COLO668 (cell line): ENCODE data around the gene LMO7.

Source experiments
- DNase-seq: peaks from one replicate; lab custom pipeline; 2025; ENCODE audit not compliant: unreplicated experiment; lab: John Stamatoyannopoulos, UW

LMO7 gene

GRCh38 chr13:75797719-75798118, 161.6 kb downstream of the LMO7 start:
- no peak for DNase-seq

- no peak for DNase-seq
Measured at GRCh38 chr13:75798353-75799255, 162.5 kb downstream of the LMO7 start.

GRCh38 chr13:75800545-75800944, 164.4 kb downstream of the LMO7 start:
- no peak for DNase-seq

- no peak for DNase-seq
Measured at GRCh38 chr13:75801388-75801945, 165.3 kb downstream of the LMO7 start.

GRCh38 chr13:75802161-75802560, 166.0 kb downstream of the LMO7 start:
- DNase-seq, result no peak

GRCh38 chr13:75803164-75803611, 167.1 kb downstream of the LMO7 start:
- peak; percentile 68 for DNase-seq

GRCh38 chr13:75804054-75804453, 167.9 kb downstream of the LMO7 start:
- DNase-seq, result no peak

- DNase-seq, result no peak
Measured at GRCh38 chr13:75804605-75805004, 168.5 kb downstream of the LMO7 start.

GRCh38 chr13:75806117-75806516, 170.0 kb downstream of the LMO7 start:
- no peak for DNase-seq

- no peak for DNase-seq
Measured at GRCh38 chr13:75811361-75811760, 175.2 kb downstream of the LMO7 start.

GRCh38 chr13:75811841-75812240, 175.7 kb downstream of the LMO7 start:
- DNase-seq, result no peak

- DNase-seq, result no peak
Measured at GRCh38 chr13:75812751-75813181, 176.6 kb downstream of the LMO7 start.

- no peak for DNase-seq
Measured at GRCh38 chr13:75813323-75813722, 177.2 kb downstream of the LMO7 start.

GRCh38 chr13:75818179-75818967, 182.2 kb downstream of the LMO7 start:
- DNase-seq, result no peak

GRCh38 chr13:75818968-75819225, 182.8 kb downstream of the LMO7 start:
- no peak for DNase-seq

- DNase-seq, result no peak
Measured at GRCh38 chr13:75825161-75825560, 189.0 kb downstream of the LMO7 start.

- DNase-seq, result no peak
Measured at GRCh38 chr13:75825594-75825993, 189.5 kb downstream of the LMO7 start.

- no peak for DNase-seq
Measured at GRCh38 chr13:75826391-75826790, 190.3 kb downstream of the LMO7 start.

- no peak for DNase-seq
Measured at GRCh38 chr13:75829830-75830229, 193.7 kb downstream of the LMO7 start.

GRCh38 chr13:75830842-75831241, 194.7 kb downstream of the LMO7 start:
- DNase-seq, result no peak

- no peak for DNase-seq
Measured at GRCh38 chr13:75831389-75831788, 195.3 kb downstream of the LMO7 start.

- no peak for DNase-seq
Measured at GRCh38 chr13:75832812-75833211, 196.7 kb downstream of the LMO7 start.
